ENCODE data around the gene HMHB1.
A peak's percentile ranks its signal among the peaks of the same experiment; 100 is the strongest.

The HMHB1 gene

DNA sequence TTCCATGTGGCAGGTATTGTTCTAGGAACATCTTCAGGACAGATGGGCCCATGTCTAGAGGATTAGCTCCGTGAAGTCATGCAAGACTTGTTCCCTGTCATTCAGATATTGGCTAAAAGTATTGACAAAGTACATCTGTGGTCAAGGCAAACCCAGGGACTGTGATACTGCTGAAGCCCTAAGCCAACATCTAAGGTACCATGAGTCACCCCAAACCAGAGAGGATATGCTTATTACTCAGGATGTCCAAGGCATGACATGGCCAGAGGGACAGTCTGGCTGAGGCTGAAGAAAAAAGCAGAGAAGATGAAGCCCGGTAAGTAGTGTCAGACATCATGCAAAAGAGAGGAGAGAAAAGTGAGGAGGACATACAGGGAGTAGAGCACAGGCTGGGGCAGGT, 31.0 kb downstream of the HMHB1 start:
- H3K4me2 ChIP-seq (ENCODE audit: low read length), result no peak overlapping the region
- no peaks in the 10 kb centered on the region for H4K20me1 ChIP-seq (ENCODE audit: insufficient read depth, low read length)
- TF ChIP-seq, protein P1, sequence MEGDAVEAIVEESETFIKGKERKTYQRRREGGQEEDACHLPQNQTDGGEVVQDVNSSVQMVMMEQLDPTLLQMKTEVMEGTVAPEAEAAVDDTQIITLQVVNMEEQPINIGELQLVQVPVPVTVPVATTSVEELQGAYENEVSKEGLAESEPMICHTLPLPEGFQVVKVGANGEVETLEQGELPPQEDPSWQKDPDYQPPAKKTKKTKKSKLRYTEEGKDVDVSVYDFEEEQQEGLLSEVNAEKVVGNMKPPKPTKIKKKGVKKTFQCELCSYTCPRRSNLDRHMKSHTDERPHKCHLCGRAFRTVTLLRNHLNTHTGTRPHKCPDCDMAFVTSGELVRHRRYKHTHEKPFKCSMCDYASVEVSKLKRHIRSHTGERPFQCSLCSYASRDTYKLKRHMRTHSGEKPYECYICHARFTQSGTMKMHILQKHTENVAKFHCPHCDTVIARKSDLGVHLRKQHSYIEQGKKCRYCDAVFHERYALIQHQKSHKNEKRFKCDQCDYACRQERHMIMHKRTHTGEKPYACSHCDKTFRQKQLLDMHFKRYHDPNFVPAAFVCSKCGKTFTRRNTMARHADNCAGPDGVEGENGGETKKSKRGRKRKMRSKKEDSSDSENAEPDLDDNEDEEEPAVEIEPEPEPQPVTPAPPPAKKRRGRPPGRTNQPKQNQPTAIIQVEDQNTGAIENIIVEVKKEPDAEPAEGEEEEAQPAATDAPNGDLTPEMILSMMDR (IDR thresholded peaks at IDR 0.05; ENCODE audit: low read depth, low read length), result no peak
- TF ChIP-seq EZH2phosphoT487 (IDR thresholded peaks at IDR 0.05; ENCODE audit: low read depth), result no peak
- H3K9ac ChIP-seq (ENCODE audit: low read length), result no peak overlapping the region
- H3K36me3 ChIP-seq (replicated peaks; ENCODE audit: low read depth, low read length), result no peaks in the 10 kb centered on the region
- peaks cover 6% of the 10 kb centered on the region; the same call in 1 of the 2 replicates for H3K27me3 ChIP-seq (ENCODE audit: low read depth, low read length)
- H3K4me3 ChIP-seq (ENCODE audit: low read length), result no peak overlapping the region
- no peak overlapping the region for H3K27ac ChIP-seq (ENCODE audit: low read length)
- H3K9me3 ChIP-seq (ENCODE audit: insufficient read depth, low read length), result no peaks in the 10 kb centered on the region
- H2AFZ ChIP-seq (ENCODE audit: low read depth, low read length), result no peak overlapping the region
- no peaks in the 10 kb centered on the region for H3K79me2 ChIP-seq (ENCODE audit: low read length)
- no peaks in the 10 kb centered on the region for H3K4me1 ChIP-seq (ENCODE audit: low read length)

DNA sequence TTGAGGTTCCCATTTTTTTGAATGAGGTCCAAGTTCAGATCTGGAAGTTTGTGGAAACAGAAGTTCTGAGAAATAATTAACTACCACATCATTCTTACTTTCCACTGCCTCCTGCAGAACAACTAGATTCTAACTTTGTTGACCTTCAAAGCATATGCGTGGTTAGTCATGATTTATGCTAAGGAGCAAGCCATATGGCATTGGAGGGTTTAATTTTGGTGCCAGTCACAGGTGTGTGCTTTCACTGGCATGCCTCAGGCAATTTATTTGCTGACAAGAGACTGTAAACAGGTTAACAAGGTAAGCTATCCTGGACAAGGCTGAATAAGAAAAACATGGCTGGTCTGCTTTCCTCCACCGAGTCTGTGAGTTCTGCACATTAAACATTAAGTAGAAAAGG, 31.5 kb downstream of the HMHB1 start:
- TF ChIP-seq, protein P1 (IDR thresholded peaks at IDR 0.05; ENCODE audit: low read depth, low read length), result no peak
- TF ChIP-seq EZH2phosphoT487 (IDR thresholded peaks at IDR 0.05; ENCODE audit: low read depth), result no peak
- Histone ChIP-seq H4K20me1 (ENCODE audit: insufficient read depth, low read length) (no peaks in the 10 kb centered on the region), H3K9me3 (ENCODE audit: insufficient read depth, low read length) (no peaks in the 10 kb centered on the region), H3K27ac (ENCODE audit: low read length) (no peak overlapping the region), H3K79me2 (ENCODE audit: low read length) (no peaks in the 10 kb centered on the region), H3K4me1 (ENCODE audit: low read length) (no peaks in the 10 kb centered on the region), H3K36me3 (replicated peaks; ENCODE audit: low read depth, low read length) (no peaks in the 10 kb centered on the region), H3K4me3 (ENCODE audit: low read length) (no peak overlapping the region), H2AFZ (ENCODE audit: low read depth, low read length) (no peak overlapping the region), H3K27me3 (ENCODE audit: low read depth, low read length) (peaks cover 6% of the 10 kb centered on the region; the same call in 1 of the 2 replicates), H3K9ac (ENCODE audit: low read length) (no peak overlapping the region), H3K4me2 (ENCODE audit: low read length) (no peak overlapping the region)

DNA sequence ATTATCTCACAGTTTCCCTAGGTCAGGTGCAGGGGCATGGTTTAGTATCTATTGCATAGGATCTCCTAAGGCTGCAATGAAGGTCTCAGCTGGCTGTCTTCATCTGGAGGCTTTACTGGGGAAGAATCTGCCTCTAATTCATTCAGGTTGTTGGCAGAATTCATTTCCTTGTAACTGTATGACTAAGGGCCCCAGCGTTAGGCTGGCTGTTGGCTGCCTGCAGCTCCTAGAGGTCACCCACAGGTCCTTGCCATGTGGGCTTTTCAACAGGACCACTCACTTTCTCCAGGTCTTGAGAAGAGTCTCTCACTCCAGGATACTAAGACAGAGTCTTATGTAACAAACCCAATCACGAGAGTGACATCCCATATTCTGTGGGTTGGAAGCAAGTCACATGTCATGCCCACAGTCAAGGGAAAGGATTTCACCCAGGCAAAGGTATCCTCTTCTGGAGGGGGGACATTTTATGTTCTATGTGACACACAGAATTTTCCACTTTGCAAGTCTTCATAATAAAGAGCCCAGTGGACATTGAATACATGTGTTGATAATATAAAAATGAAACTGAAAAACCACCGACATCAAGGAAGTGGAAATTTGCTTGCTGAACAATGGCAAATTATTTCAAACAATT, 38.2 kb downstream of the HMHB1 start:
- Histone ChIP-seq H3K4me3 (ENCODE audit: low read length) (peak overlapping the region; percentile 48), H3K79me2 (ENCODE audit: low read length) (no peaks in the 10 kb centered on the region), H3K27me3 (ENCODE audit: low read depth, low read length) (peaks cover under 1% of the 10 kb centered on the region; the same call in 1 of the 2 replicates), H3K36me3 (replicated peaks; ENCODE audit: low read depth, low read length) (no peaks in the 10 kb centered on the region), H3K9me3 (ENCODE audit: insufficient read depth, low read length) (no peaks in the 10 kb centered on the region), H3K27ac (ENCODE audit: low read length) (no peak overlapping the region), H2AFZ (ENCODE audit: low read depth, low read length) (peak overlapping the region; percentile 91), H3K4me1 (ENCODE audit: low read length) (peaks cover 6% of the 10 kb centered on the region), H3K4me2 (ENCODE audit: low read length) (peak overlapping the region; percentile 73), H4K20me1 (ENCODE audit: insufficient read depth, low read length) (no peaks in the 10 kb centered on the region), H3K9ac (ENCODE audit: low read length) (peak overlapping the region; percentile 29; the same call in 1 of the 2 replicates)
- no peak for TF ChIP-seq EZH2phosphoT487 (IDR thresholded peaks at IDR 0.05; ENCODE audit: low read depth)
- TF ChIP-seq, protein P1 (IDR thresholded peaks at IDR 0.05; ENCODE audit: low read depth, low read length), result no peak

DNA sequence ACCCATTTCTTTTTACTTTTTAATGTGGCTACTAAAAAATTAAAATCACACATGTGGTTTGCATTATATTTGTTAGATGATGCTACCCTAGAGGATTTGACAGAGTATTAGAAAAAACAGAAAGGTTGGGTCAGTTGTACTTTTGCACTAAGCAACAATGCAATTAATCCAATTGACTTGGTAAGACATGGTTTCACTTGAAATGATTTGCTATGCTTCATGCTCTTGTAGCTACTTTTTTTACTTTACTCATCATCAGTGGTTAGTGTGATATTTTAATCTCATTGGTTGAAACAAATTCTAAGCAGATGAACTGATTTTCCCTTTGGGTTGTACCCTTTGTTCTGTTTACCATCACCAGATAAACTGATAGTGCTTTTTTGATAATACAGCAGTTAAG, 39.4 kb downstream of the HMHB1 start:
- Histone ChIP-seq H3K27ac (ENCODE audit: low read length) (no peak overlapping the region), H3K27me3 (ENCODE audit: low read depth, low read length) (no peaks in the 10 kb centered on the region), H4K20me1 (ENCODE audit: insufficient read depth, low read length) (no peaks in the 10 kb centered on the region), H3K36me3 (replicated peaks; ENCODE audit: low read depth, low read length) (no peaks in the 10 kb centered on the region), H3K4me2 (ENCODE audit: low read length) (no peak overlapping the region), H3K79me2 (ENCODE audit: low read length) (no peaks in the 10 kb centered on the region), H3K9ac (ENCODE audit: low read length) (no peak overlapping the region), H3K4me3 (ENCODE audit: low read length) (no peak overlapping the region), H3K9me3 (ENCODE audit: insufficient read depth, low read length) (no peaks in the 10 kb centered on the region), H2AFZ (ENCODE audit: low read depth, low read length) (no peak overlapping the region), H3K4me1 (ENCODE audit: low read length) (peaks cover 6% of the 10 kb centered on the region)
- no peak for TF ChIP-seq EZH2phosphoT487 (IDR thresholded peaks at IDR 0.05; ENCODE audit: low read depth)
- TF ChIP-seq, protein P1 (IDR thresholded peaks at IDR 0.05; ENCODE audit: low read depth, low read length), result no peak
